BJ (cell line): ENCODE data around the gene CD37. TPM values are rescaled to one million over a fixed set of nuclear protein-coding genes. Genes with fewer than 3 reads are reported as not detected.
"Not testable (repeated sequence)": the region's sequence is repeated elsewhere in the genome, so short reads cannot be mapped to it uniquely, and the experiment has no call there.

Experiments used
- CTCF ChIA-PET: fragments of 350-600 bp; formaldehyde crosslinking; extraction: SDS; loops from one replicate; lab custom pipeline; 2021; ENCODE audit warnings: antibody characterized with exemption, inconsistent platforms; lab: Yijun Ruan, JAX
- POLR2A ChIA-PET: fragments of 300-600 bp; sonication (Branson Sonifier 250); formaldehyde crosslinking; extraction: SDS; loops from one replicate; lab custom pipeline; 2021; ENCODE audit warnings: antibody characterized with exemption; lab: Charles Lee
- DNase-seq: peaks from one replicate; pipeline ENCODE4 v3.0.0-alpha.2; 2011; ENCODE audit warnings: low read depth
- H3K27me3 ChIP-seq: 2 replicates; pipeline ENCODE4 v1.6.0; 2011; ENCODE audit warnings: low read length; ENCODE audit not compliant: control insufficient read depth, insufficient read depth
- H3K36me3 ChIP-seq: 2 replicates; pipeline ENCODE4 v1.5.1; 2011; ENCODE audit warnings: low read length; ENCODE audit not compliant: control insufficient read depth, insufficient read depth
- H3K4me3 ChIP-seq: 2 replicates; pipeline ENCODE4 v1.5.1; 2011; ENCODE audit warnings: low read depth, mild to moderate bottlenecking, control low read depth, low read length
- polyA plus RNA-seq: library from polyadenylated mRNA; depleted of rRNA; stranded (reverse); fragments of >200 nt; gene quantifications from 2 replicates; pipeline ENCODE4 v1.2.3, GENCODE V29; 2011
- TF ChIP-seq, protein P1 (sequence below): IDR thresholded peaks from 2 replicates; pipeline ENCODE4 v1.5.1; 2011; ENCODE audit warnings: low read depth, mild to moderate bottlenecking, control low read depth, inconsistent platforms, low read length, moderate library complexity; ENCODE audit not compliant: insufficient read depth

CD37 gene
- polyA plus RNA-seq, 1 experiment = not detected

GRCh38 chr19:49364083-49364737 lies 29.0 kb downstream of the CD37 start:
- Histone ChIP-seq H3K27me3 (no peaks in the 10 kb centered on the region), H3K36me3 (0 out of 2 replicates have a peak, but pooled peaks cover 2% of the 10 kb centered on the region), H3K4me3 (peak overlapping the region; percentile 20; the same call in 1 of the 2 replicates)
- ChIA-PET CTCF (no interaction called here), POLR2A (no interaction called here)
- TF ChIP-seq, protein P1, sequence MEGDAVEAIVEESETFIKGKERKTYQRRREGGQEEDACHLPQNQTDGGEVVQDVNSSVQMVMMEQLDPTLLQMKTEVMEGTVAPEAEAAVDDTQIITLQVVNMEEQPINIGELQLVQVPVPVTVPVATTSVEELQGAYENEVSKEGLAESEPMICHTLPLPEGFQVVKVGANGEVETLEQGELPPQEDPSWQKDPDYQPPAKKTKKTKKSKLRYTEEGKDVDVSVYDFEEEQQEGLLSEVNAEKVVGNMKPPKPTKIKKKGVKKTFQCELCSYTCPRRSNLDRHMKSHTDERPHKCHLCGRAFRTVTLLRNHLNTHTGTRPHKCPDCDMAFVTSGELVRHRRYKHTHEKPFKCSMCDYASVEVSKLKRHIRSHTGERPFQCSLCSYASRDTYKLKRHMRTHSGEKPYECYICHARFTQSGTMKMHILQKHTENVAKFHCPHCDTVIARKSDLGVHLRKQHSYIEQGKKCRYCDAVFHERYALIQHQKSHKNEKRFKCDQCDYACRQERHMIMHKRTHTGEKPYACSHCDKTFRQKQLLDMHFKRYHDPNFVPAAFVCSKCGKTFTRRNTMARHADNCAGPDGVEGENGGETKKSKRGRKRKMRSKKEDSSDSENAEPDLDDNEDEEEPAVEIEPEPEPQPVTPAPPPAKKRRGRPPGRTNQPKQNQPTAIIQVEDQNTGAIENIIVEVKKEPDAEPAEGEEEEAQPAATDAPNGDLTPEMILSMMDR = no peak
- no peak for DNase-seq

GRCh38 chr19:49366110-49366509 lies 30.9 kb downstream of the CD37 start:
- TF ChIP-seq, protein P1 = no peak
- Histone ChIP-seq H3K36me3 (no peaks in the 10 kb centered on the region), H3K27me3 (no peaks in the 10 kb centered on the region), H3K4me3 (no peak overlapping the region)
- CTCF ChIA-PET = interaction anchor here (0.7 to 1.5 kb wide), 3 partner anchors 19 to 100 kb away, joined by 3 to 4 read pairs (median 3); no protein-coding TSS in a partner anchor
- POLR2A ChIA-PET = no interaction called here
- no peak for DNase-seq

DNA sequence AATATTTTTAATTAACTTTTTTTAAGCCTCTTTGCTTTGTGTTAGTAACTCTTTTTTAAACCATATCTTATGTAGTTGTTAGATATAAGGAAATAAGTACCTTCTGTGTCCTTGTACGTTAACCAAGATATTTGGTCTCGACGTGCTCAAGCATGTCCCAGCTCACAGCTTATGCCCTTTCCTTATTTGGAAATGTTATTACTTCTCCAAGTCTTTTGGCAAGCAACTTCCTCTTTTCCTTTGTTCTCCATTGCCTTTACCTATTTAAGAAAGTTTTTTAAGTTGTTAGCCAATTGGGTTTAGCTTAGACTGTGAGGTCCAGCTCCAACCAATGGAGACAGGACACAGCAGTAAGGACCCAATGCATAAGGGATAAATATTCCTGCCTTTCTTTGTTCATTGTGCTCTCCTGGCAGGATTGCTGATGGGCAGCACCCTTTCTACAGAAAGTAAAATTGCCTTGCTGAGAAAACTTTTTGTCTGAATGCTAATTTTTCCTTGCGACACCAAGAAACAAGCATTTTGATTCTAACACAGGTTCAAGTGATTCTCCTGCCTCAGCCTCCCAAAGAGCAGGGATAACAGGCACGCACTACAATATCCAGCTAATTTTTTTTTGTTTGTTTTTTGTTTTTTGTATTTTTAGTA lies 33.6 kb downstream of the CD37 start:
- H3K4me3 ChIP-seq = no peak overlapping the region
- CTCF ChIA-PET = no interaction called here
- POLR2A ChIA-PET = no interaction called here
- H3K27me3 ChIP-seq = peaks cover 2% of the 10 kb centered on the region; the same call in 1 of the 2 replicates
- TF ChIP-seq, protein P1 = no peak
- DNase-seq = no peak
- H3K36me3 ChIP-seq = no peaks in the 10 kb centered on the region

DNA sequence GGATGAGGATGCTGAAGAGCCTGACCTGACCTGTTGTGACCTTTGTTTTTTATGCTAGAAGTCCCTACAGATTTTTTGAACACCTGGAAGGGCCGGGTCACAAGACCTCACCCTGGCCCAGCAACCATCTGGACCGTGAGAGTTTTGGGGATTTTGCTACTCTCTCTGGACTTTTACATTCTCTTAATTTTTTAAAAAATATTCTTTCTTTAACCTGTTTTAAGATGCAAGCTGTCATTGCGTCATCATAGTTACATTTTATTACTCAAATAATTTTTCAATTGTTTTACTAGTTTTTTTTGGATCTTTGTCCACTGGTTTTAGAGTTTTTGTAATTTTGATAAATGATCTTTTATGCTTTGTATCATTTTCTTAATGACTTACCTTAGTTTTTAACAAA lies 36.0 kb downstream of the CD37 start:
- TF ChIP-seq, protein P1 = no peak

GRCh38 chr19:49373174-49373573 lies 38.0 kb downstream of the CD37 start:
- DNase-seq, POLR2A ChIA-PET, H3K36me3 ChIP-seq, H3K27me3 ChIP-seq, H3K4me3 ChIP-seq: not testable (repeated sequence)
- CTCF ChIA-PET = interaction anchor here (0.6 to 1.9 kb wide), 2 partner anchors 18 to 31 kb away, joined by 3 to 4 read pairs; no protein-coding TSS in a partner anchor

More for the DNA sequence above, 36.0 kb downstream of the CD37 start:
- POLR2A ChIA-PET = no interaction called here
- peaks cover 2% of the 10 kb centered on the region; the same call in 1 of the 2 replicates for H3K27me3 ChIP-seq
- no peak overlapping the region for H3K4me3 ChIP-seq
- no peak for DNase-seq
- no peaks in the 10 kb centered on the region for H3K36me3 ChIP-seq
- CTCF ChIA-PET = interaction anchor here (0.6 kb wide), 1 partner anchor 79 kb away, joined by 3 read pairs; no protein-coding TSS in a partner anchor
